Lower leg skin (tissue), 3 donors: ENCODE data around the gene CCNDBP1.

Experiments
- POLR2A ChIP-seq, 2 donors: fragments of 450-650 bp; IDR thresholded peaks; one replicate each; pipeline ENCODE4 v1.6.1; 2016 to 2017; ENCODE audit warnings: antibody characterized with exemption in 2 of 2, mild to moderate bottlenecking in 1 of 2, moderate library complexity in 1 of 2
- TF ChIP-seq, protein P1 (sequence below), 3 donors: fragments of 450-650 bp; IDR thresholded peaks; one replicate each; pipeline ENCODE4 v1.5.1; 2016; ENCODE audit warnings: antibody characterized with exemption in 3 of 3, mild to moderate bottlenecking in 3 of 3, moderate library complexity in 2 of 3

DNA sequence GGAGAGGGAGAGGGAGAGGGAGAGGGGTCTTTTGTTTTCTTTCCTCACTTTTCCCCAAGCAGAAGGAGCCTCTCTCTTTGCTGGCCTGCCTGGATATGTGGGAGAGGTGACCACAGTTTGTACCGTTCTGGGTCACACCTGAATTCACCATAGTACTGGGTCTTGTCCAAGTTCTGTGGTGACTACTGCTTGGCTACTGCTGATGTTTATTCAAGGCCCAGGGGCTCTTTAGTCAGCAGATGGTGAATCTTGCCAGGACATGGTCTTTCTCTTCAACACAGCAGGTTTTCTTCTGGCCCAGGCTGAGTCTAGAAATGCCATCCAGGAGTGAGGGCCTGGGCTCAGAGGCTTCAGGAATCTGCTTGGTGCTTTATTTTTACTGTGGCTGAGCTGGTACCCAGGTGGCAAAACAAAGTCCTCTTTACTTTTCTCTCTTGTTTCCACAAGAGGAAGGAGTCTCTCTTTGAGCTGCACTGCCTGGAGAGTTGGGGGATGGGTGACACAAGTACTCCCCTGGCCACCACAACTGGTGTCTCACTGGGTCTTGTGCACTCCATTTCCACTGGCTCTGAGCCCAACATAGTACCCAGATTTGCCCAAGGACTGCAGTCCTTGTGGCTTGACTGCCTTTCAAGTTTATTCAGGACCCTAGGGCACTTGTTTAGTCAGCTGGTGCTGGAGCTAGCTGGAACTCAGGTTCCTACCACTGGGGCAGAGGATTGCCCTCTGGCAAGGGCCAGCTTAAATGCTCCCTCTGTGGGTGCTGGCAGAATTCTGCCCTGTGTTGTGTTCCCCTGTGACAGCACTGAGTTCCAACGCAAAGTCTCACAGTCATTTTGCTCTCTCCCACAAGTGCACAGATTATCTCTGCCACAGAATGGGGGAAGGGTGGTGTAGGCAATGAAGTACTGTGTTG is 16.8 kb upstream of the CCNDBP1 start:
- TF ChIP-seq POLR2A (IDR thresholded peaks at IDR 0.05) = no peak
- TF ChIP-seq, protein P1, sequence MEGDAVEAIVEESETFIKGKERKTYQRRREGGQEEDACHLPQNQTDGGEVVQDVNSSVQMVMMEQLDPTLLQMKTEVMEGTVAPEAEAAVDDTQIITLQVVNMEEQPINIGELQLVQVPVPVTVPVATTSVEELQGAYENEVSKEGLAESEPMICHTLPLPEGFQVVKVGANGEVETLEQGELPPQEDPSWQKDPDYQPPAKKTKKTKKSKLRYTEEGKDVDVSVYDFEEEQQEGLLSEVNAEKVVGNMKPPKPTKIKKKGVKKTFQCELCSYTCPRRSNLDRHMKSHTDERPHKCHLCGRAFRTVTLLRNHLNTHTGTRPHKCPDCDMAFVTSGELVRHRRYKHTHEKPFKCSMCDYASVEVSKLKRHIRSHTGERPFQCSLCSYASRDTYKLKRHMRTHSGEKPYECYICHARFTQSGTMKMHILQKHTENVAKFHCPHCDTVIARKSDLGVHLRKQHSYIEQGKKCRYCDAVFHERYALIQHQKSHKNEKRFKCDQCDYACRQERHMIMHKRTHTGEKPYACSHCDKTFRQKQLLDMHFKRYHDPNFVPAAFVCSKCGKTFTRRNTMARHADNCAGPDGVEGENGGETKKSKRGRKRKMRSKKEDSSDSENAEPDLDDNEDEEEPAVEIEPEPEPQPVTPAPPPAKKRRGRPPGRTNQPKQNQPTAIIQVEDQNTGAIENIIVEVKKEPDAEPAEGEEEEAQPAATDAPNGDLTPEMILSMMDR (IDR thresholded peaks at IDR 0.05) = no peak
